ENCODE results near the gene UBALD1. TPM values are rescaled to one million over a fixed set of nuclear protein-coding genes. Genes with fewer than 3 reads are reported as not detected.

Gene UBALD1
- total RNA-seq, 6 experiments from 2014 or later = 23.5 to 33.2 (median 27.9) TPM

DNA sequence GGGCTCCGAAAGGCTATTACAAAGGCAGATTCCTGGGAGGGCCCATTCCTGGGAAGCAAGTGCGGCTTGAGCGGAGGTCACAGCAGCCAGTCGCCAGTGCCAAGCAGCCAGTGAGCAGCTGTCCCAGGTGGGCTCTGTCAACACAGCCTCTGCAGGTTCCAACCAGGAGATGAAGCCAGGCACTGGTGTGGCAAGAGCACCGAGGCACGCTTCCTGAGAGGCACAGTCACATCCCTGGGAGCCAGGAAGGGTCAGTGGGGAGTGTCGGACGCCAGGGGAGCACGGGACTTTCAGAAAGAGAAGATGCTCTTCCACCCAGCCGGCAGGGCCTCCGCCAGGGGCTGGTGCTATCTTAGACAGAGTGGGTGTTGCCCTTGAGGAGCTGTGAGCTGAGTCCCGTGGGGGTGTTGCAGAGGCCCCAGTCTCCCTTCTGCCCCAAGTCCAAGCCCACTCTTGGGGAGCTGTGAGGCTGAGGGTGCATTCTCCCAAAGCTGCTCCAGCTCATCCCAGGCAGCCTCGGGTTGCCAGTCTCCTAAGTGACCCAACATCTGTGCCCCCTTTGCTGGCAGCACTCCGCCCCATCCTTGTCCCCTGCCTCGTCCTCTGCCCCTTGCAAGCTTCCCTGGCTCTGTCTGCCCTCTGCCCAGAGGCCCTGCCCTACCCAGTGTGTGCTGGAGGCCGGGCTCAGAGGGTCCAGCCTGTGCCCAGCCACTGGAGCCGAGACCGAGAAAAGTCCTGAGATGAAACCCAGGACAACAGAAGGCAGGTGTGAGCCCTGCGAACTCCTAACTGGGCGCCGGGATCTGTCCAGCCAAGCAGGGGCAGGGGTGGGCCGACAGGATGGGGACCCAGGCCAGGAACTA lies 6.6 kb downstream of the UBALD1 start:
- TF ChIP-seq, protein P1, sequence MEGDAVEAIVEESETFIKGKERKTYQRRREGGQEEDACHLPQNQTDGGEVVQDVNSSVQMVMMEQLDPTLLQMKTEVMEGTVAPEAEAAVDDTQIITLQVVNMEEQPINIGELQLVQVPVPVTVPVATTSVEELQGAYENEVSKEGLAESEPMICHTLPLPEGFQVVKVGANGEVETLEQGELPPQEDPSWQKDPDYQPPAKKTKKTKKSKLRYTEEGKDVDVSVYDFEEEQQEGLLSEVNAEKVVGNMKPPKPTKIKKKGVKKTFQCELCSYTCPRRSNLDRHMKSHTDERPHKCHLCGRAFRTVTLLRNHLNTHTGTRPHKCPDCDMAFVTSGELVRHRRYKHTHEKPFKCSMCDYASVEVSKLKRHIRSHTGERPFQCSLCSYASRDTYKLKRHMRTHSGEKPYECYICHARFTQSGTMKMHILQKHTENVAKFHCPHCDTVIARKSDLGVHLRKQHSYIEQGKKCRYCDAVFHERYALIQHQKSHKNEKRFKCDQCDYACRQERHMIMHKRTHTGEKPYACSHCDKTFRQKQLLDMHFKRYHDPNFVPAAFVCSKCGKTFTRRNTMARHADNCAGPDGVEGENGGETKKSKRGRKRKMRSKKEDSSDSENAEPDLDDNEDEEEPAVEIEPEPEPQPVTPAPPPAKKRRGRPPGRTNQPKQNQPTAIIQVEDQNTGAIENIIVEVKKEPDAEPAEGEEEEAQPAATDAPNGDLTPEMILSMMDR (IDR thresholded peaks at IDR 0.05) = no peak
- no peaks in the 10 kb centered on the region for H3K9me3 Mint-ChIP-seq
- no peak for DNase-seq
- H3K27me3 Mint-ChIP-seq (ENCODE audit: insufficient read depth) = peaks cover 6% of the 10 kb centered on the region
- no peak overlapping the region for H3K27ac Mint-ChIP-seq
- peaks cover 12% of the 10 kb centered on the region for H3K4me1 Mint-ChIP-seq (ENCODE audit: low read depth)
- no peaks in the 10 kb centered on the region for H3K36me3 Mint-ChIP-seq (ENCODE audit: low read depth)
- H3K4me3 Mint-ChIP-seq = no peak overlapping the region

DNA sequence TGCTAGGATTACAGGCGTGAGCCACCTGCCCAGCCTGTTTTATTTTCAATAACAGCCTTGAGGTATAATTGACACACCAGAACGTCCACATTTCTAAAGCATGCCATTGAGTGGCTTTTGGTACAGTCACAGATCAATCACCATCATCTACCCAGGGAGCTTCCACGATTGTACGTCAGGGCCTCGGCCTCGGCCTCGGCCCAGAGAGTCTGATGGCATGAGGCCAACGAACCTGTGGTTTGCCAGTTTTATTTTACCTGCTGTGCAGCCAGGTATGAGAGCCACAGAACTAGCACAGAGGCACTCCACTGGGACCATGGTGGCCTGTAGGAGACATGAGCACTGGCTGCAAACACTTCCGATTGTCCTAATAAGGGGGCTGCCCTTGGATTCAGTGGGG lies 8.3 kb downstream of the UBALD1 start:
- TF ChIP-seq, protein P1 (IDR thresholded peaks at IDR 0.05) = no peak
- Mint-ChIP-seq H3K27me3 (ENCODE audit: insufficient read depth) (peaks cover 6% of the 10 kb centered on the region), H3K36me3 (ENCODE audit: low read depth) (no peaks in the 10 kb centered on the region), H3K27ac (no peak overlapping the region), H3K4me3 (no peak overlapping the region), H3K4me1 (ENCODE audit: low read depth) (peaks cover 3% of the 10 kb centered on the region; the same call in 1 of the 2 replicates), H3K9me3 (no peaks in the 10 kb centered on the region)
- no peak for DNase-seq

- DNase-seq = no peak
- no peaks in the 10 kb centered on the region for H3K4me1 Mint-ChIP-seq (ENCODE audit: low read depth)
- H3K27ac Mint-ChIP-seq = no peak overlapping the region
- H3K4me3 Mint-ChIP-seq = no peak overlapping the region
- H3K36me3 Mint-ChIP-seq (ENCODE audit: low read depth) = no peaks in the 10 kb centered on the region
- H3K27me3 Mint-ChIP-seq (ENCODE audit: insufficient read depth) = peaks cover 9% of the 10 kb centered on the region
- TF ChIP-seq, protein P1 (IDR thresholded peaks at IDR 0.05) = no peak
- no peaks in the 10 kb centered on the region for H3K9me3 Mint-ChIP-seq
Observed at GRCh38 chr16:4604401-4604800, 10.3 kb downstream of the UBALD1 start.

DNA sequence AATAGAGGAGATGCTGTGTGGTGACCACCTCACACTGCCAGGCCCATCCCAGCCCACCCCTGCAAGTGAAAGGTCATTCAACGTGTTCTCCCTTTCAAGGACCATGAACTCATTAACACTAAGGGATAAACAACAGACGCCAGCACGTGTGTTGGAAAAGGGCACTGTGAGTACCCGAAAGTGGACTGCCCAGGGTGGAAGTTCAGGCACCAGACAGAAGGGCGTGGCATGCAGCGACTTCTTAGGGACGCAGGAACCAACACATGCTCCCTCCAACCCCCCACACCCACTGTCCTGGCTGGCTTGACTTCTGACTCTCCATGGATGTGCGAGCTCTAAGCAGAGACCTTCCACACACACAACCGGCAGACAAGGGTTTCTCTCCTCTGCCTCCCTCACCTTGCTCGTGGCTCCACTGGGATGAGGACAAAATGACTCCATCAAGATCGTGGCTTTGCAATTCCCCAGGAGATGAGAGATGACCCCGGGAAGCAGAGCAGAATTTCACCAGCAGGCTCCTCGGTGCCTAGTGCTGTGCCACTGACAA lies 11.0 kb downstream of the UBALD1 start:
- peaks cover 14% of the 10 kb centered on the region for H3K27me3 Mint-ChIP-seq (ENCODE audit: insufficient read depth)

GRCh38 chr16:4602331-4602730 lies 12.4 kb downstream of the UBALD1 start:
- H3K9me3 Mint-ChIP-seq = no peaks in the 10 kb centered on the region
- H3K27me3 Mint-ChIP-seq (ENCODE audit: insufficient read depth) = peaks cover 24% of the 10 kb centered on the region
- H3K4me1 Mint-ChIP-seq (ENCODE audit: low read depth) = no peaks in the 10 kb centered on the region
- no peaks in the 10 kb centered on the region for H3K36me3 Mint-ChIP-seq (ENCODE audit: low read depth)
- TF ChIP-seq, protein P1 (IDR thresholded peaks at IDR 0.05) = no peak
- no peak for DNase-seq
- no peak overlapping the region for H3K4me3 Mint-ChIP-seq
- no peak overlapping the region for H3K27ac Mint-ChIP-seq

More for the DNA sequence above, 11.0 kb downstream of the UBALD1 start:
- Mint-ChIP-seq H3K9me3 (no peaks in the 10 kb centered on the region), H3K27ac (no peak overlapping the region), H3K4me1 (ENCODE audit: low read depth) (no peaks in the 10 kb centered on the region), H3K4me3 (no peak overlapping the region), H3K36me3 (ENCODE audit: low read depth) (no peaks in the 10 kb centered on the region)
- no peak for DNase-seq
- TF ChIP-seq, protein P1 (IDR thresholded peaks at IDR 0.05) = no peak
